ENCODE data around the gene GLI1. TPM values are rescaled to one million over a fixed set of nuclear protein-coding genes. Genes with fewer than 3 reads are reported as not detected.
"Not testable (repeated sequence)": the region's sequence is repeated elsewhere in the genome, so short reads cannot be mapped to it uniquely, and the experiment has no call there.

The GLI1 gene
- polyA plus RNA-seq, 2 of the 4 experiments (the other 2 are of a cell fraction): 13.1 to 27.3 TPM

DNA sequence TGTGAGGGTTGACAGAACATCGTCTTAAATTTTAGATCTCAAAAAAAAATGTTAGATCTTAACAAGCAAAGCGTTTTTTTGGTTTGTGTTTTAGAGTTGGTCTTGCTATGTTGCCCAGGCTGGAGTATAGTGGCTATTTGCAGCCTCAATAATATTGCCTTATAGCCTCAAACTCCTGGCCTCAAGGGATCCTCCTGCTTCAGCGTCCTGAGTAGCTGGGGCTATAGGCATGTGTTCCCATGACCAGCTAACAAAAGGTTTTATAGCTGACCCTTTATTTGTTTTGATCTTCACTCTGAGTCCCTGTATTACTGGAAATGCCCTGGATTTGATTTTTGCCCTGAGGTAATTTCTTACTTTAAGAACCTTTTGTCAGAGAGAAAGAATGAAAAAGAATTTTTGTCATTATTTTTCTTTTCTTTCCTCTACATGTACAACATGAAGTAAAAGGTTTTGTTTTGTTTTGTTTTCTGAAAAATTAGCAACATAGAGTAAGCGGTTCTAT, 19.8 kb upstream of the GLI1 start:
- Histone ChIP-seq H3K4me1 (no peaks in the 10 kb centered on the region), H3K4me3 (no peak overlapping the region), H3K4me2 (no peak overlapping the region), H3K9me3 (peaks cover 15% of the 10 kb centered on the region), H3K27ac (no peak overlapping the region)
- DNase-seq (ENCODE audit: low read depth in 1 of 2, low spot score in 1 of 2) (no peak), ATAC-seq (no peak), FAIRE-seq (no peak)
- POLR2A ChIA-PET: no interaction called here
- CTCF ChIA-PET: interaction anchor here (1.3 to 7.8 kb wide), 3 partner anchors 14 to 197 kb away, joined by 3 to 74 read pairs (median 4); partner anchors contain the start of gene INHBE
- WGBS (ENCODE audit: missing lambda C conversion rate): 67% methylated on average over 4 of the region's 4 CpGs
- TF ChIP-seq HOXB13 (CRISPR knock-in tag; IDR thresholded peaks at IDR 0.05; ENCODE audit: low read depth) (no peak), RFX5 (IDR thresholded peaks at IDR 0.05) (no peak), ZC3H11A (IDR thresholded peaks at IDR 0.05) (no peak), HOXB5 (CRISPR knock-in tag; IDR thresholded peaks at IDR 0.05) (no peak), NFE2L2 (conservative IDR thresholded peaks at IDR 0.05; ENCODE audit: low read length) (no peak), TFCP2L1 (CRISPR knock-in tag; IDR thresholded peaks at IDR 0.05) (no peak), KDM5A (IDR thresholded peaks at IDR 0.05) (no peak), CEBPB (IDR thresholded peaks at IDR 0.05) (no peak), GATA3 (IDR thresholded peaks at IDR 0.05; ENCODE audit: borderline replicate concordance) (no peak), NPAS2 (CRISPR knock-in tag; IDR thresholded peaks at IDR 0.05; ENCODE audit: borderline replicate concordance) (no peak), MAFK (IDR thresholded peaks at IDR 0.05; ENCODE audit: partially characterized antibody) (no peak), JUN (IDR thresholded peaks at IDR 0.05) (no peak), CBX2 (IDR thresholded peaks at IDR 0.05; ENCODE audit: borderline replicate concordance, low read depth) (no peak), TP53 (CRISPR knock-in tag; IDR thresholded peaks at IDR 0.05) (no peak), FOSL2 (IDR thresholded peaks at IDR 0.05) (no peak), FOSL2 (CRISPR knock-in tag; IDR thresholded peaks at IDR 0.05) (no peak), NR3C1 (IDR thresholded peaks at IDR 0.05) (no peak), ZSCAN20 (CRISPR knock-in tag; IDR thresholded peaks at IDR 0.05) (no peak)
- TF ChIP-seq, protein P1, sequence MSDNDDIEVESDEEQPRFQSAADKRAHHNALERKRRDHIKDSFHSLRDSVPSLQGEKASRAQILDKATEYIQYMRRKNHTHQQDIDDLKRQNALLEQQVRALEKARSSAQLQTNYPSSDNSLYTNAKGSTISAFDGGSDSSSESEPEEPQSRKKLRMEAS (IDR thresholded peaks at IDR 0.05): no peak
- TF ChIP-seq, protein P2, sequence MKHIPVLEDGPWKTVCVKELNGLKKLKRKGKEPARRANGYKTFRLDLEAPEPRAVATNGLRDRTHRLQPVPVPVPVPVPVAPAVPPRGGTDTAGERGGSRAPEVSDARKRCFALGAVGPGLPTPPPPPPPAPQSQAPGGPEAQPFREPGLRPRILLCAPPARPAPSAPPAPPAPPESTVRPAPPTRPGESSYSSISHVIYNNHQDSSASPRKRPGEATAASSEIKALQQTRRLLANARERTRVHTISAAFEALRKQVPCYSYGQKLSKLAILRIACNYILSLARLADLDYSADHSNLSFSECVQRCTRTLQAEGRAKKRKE (CRISPR knock-in tag; IDR thresholded peaks at IDR 0.05; ENCODE audit: low read depth): no peak
- TF ChIP-seq, protein P3, sequence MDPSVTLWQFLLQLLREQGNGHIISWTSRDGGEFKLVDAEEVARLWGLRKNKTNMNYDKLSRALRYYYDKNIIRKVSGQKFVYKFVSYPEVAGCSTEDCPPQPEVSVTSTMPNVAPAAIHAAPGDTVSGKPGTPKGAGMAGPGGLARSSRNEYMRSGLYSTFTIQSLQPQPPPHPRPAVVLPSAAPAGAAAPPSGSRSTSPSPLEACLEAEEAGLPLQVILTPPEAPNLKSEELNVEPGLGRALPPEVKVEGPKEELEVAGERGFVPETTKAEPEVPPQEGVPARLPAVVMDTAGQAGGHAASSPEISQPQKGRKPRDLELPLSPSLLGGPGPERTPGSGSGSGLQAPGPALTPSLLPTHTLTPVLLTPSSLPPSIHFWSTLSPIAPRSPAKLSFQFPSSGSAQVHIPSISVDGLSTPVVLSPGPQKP (IDR thresholded peaks at IDR 0.05; ENCODE audit: low read depth, low read length): no peak

DNA sequence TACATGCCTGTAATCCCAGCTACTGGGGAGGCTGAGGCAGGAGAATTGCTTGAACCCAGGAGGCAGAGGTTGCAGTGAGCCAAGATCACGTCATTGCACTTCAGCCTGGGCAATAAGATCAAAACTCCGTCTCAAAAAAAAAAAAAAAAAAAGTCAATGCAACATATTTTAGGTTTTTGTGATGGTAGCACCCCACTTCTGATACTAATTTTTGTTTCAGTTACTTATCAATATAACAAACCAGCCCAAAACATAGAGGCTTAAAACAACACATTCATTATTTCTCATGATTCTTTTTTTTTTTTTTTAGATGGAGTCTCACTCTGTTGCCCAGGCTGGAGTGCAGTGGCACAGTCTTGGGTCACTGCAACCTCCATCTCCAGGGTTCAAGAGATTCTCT, 18.2 kb upstream of the GLI1 start:
- POLR2A ChIA-PET: not testable (repeated sequence)
- WGBS (ENCODE audit: missing lambda C conversion rate): 24% methylated on average over 2 of the region's 2 CpGs

DNA sequence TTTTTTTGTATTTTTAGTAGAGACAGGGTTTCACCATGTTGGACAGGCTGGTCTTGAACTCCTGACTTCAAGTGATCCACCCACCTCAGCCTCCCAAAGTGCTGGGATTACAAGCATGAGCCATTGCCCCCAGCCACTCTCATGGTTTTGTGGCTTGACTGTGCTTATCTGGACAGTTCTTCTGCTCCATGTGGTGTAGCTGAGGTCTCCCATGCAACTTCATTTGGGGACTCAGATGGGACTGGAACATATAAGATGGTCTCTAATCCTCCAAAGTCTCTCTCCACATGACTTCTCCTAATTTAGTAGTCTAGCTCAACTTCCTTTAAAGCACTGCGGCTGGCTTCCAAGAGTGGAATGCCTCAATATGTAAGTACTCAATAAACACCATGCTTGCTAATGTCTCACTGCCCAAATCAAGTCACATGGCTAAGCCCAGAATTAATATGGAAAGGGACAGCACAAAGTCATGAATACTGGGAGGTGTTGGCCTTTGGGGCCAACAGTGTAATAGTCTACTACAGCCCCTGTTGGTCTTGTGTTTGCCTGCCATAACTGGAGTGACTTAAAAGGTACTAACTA, 17.6 kb upstream of the GLI1 start:
- ATAC-seq: no peak
- CTCF ChIA-PET: interaction anchor here (1.4 to 7.8 kb wide), 3 partner anchors 9 to 135 kb away, joined by 3 to 74 read pairs (median 4); partner anchors contain the start of gene INHBE

More for the DNA sequence above, 18.2 kb upstream of the GLI1 start:
- not testable (repeated sequence) for DNase-seq (ENCODE audit: low read depth in 1 of 2, low spot score in 1 of 2); H3K4me2 ChIP-seq; FAIRE-seq; ATAC-seq; H3K4me3 ChIP-seq; H3K4me1 ChIP-seq; H3K27ac ChIP-seq
- H3K9me3 ChIP-seq: peaks cover 15% of the 10 kb centered on the region
- CTCF ChIA-PET: interaction anchor here (0.7 to 7.8 kb wide), 4 partner anchors 9 to 173 kb away, joined by 3 to 74 read pairs (median 4); partner anchors contain the start of gene INHBE

DNA sequence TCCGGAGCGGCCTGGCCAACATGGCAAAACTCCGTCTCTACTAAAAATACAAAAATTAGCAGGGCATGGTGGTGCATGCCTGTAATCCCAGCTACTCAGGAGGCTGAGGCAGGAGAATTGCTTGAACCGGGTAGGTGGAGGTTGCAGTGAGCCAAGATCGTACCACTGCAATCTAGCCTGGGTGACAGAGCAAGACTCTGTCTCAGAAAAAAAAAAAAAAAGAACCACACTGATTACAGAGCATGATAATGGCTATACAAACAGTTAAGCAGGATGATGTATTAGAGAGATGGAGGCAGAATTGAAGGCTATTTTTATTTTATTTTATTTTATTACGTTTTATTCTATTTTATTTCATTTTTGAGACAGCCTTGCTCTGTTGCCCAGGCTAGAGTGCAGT, 15.2 kb upstream of the GLI1 start:
- H3K4me3 ChIP-seq; POLR2A ChIA-PET; H3K4me2 ChIP-seq; H3K4me1 ChIP-seq; FAIRE-seq; ATAC-seq; H3K27ac ChIP-seq; DNase-seq (ENCODE audit: low read depth in 1 of 2, low spot score in 1 of 2): not testable (repeated sequence)
- peaks cover 15% of the 10 kb centered on the region for H3K9me3 ChIP-seq
- CTCF ChIA-PET: interaction anchor here (0.8 to 13.4 kb wide), 8 partner anchors 10 to 202 kb away, joined by 3 to 459 read pairs (median 4); partner anchors contain the start of genes GLI1 and INHBE
- 75% methylated on average over 6 of the region's 6 CpGs for WGBS (ENCODE audit: missing lambda C conversion rate)

More for the DNA sequence above, 17.6 kb upstream of the GLI1 start:
- H3K9me3 ChIP-seq: peaks cover 15% of the 10 kb centered on the region
- no peak overlapping the region for H3K4me3 ChIP-seq
- FAIRE-seq (no peak), DNase-seq (ENCODE audit: low read depth in 1 of 2, low spot score in 1 of 2) (no peak)
- no peaks in the 10 kb centered on the region for H3K4me1 ChIP-seq
- TF ChIP-seq CEBPB (IDR thresholded peaks at IDR 0.05) (no peak), EHMT2 (IDR thresholded peaks at IDR 0.05; ENCODE audit: low read depth) (no peak)
- POLR2A ChIA-PET: interaction anchor here (0.5 kb wide), 2 partner anchors 11 to 34 kb away, joined by 3 to 4 read pairs; no protein-coding TSS in a partner anchor
- no peak overlapping the region for H3K4me2 ChIP-seq
- WGBS (ENCODE audit: missing lambda C conversion rate): 93% methylated on average over 1 of the region's 1 CpG
- no peak overlapping the region for H3K27ac ChIP-seq
